ENCODE data around the gene BOLA3. TPM values are rescaled to one million over a fixed set of nuclear protein-coding genes. Genes with fewer than 3 reads are reported as not detected.
A peak's percentile ranks its signal among the peaks of the same experiment; 100 is the strongest.

The BOLA3 gene
- total RNA-seq, 3 donors from 2014 or later (not counting 1 experiment from before 2014, with no cell fraction given) = 8.1 to 13.8 (median 11.9) TPM

GRCh38 chr2:74138600-74139323 is 8.9 kb downstream of the BOLA3 start:
- no peaks in the 10 kb centered on the region for H3K9me3 ChIP-seq (ENCODE audit: control insufficient read depth, insufficient read depth, low read length)
- H3K4me1 ChIP-seq (ENCODE audit: control insufficient read depth, insufficient read depth, low read length) = no peaks in the 10 kb centered on the region
- no peak for TF ChIP-seq CTCF (IDR thresholded peaks at IDR 0.05)
- H3K4me3 Mint-ChIP-seq = no peak overlapping the region
- 95% methylated on average over 19 of the region's 19 CpGs for WGBS (ENCODE audit: insufficient coverage)
- ATAC-seq = no peak
- H3K9me3 Mint-ChIP-seq = no peaks in the 10 kb centered on the region
- intact Hi-C loops (cut with micrococcal nuclease) = no loop called here
- DNase-seq = no peak
- peaks cover 6% of the 10 kb centered on the region in 2 donors for H3K4me1 Mint-ChIP-seq
- no peak overlapping the region for H3K4me3 ChIP-seq (ENCODE audit: low read length)
- peaks cover 1% of the 10 kb centered on the region for H3K36me3 ChIP-seq (ENCODE audit: control insufficient read depth, insufficient read depth, low read length)
- H3K36me3 Mint-ChIP-seq = no peaks in the 10 kb centered on the region
- no peak overlapping the region for H3K27ac ChIP-seq (ENCODE audit: low read length)
- H3K27me3 Mint-ChIP-seq (ENCODE audit: low read depth in 2 of 2) = no peaks in the 10 kb centered on the region
- H3K27me3 ChIP-seq (ENCODE audit: control insufficient read depth, insufficient read depth, low read length) = no peaks in the 10 kb centered on the region
- peak overlapping the region in 1 of 2 donors; percentile 11 for H3K27ac Mint-ChIP-seq

- Mint-ChIP-seq H3K4me1 (peaks cover 6% of the 10 kb centered on the region in 2 donors), H3K4me3 (no peak overlapping the region), H3K36me3 (no peaks in the 10 kb centered on the region), H3K27me3 (ENCODE audit: low read depth in 2 of 2) (no peaks in the 10 kb centered on the region), H3K27ac (no peak overlapping the region), H3K9me3 (no peaks in the 10 kb centered on the region)
- DNase-seq (no peak), ATAC-seq (no peak)
- WGBS (ENCODE audit: insufficient coverage) = 79% methylated on average over 11 of the region's 11 CpGs
- H3K36me3 ChIP-seq (ENCODE audit: control insufficient read depth, insufficient read depth, low read length) = peaks cover 1% of the 10 kb centered on the region
- no peaks in the 10 kb centered on the region for H3K27me3 ChIP-seq (ENCODE audit: control insufficient read depth, insufficient read depth, low read length)
- H3K4me1 ChIP-seq (ENCODE audit: control insufficient read depth, insufficient read depth, low read length) = no peaks in the 10 kb centered on the region
- no peaks in the 10 kb centered on the region for H3K9me3 ChIP-seq (ENCODE audit: control insufficient read depth, insufficient read depth, low read length)
- no peak for TF ChIP-seq CTCF (IDR thresholded peaks at IDR 0.05)
- no peak overlapping the region for H3K27ac ChIP-seq (ENCODE audit: low read length)
- no peak overlapping the region for H3K4me3 ChIP-seq (ENCODE audit: low read length)
- intact Hi-C loops (cut with micrococcal nuclease) = no loop called here
Observed at GRCh38 chr2:74137651-74138599, 9.8 kb downstream of the BOLA3 start.

GRCh38 chr2:74131901-74132300 is 15.8 kb downstream of the BOLA3 start:
- TF ChIP-seq CTCF (IDR thresholded peaks at IDR 0.05) = no peak

More at GRCh38 chr2:74131901-74132300, 15.8 kb downstream of the BOLA3 start:
- Histone ChIP-seq H3K9me3 (ENCODE audit: control insufficient read depth, insufficient read depth, low read length) (no peaks in the 10 kb centered on the region), H3K36me3 (ENCODE audit: control insufficient read depth, insufficient read depth, low read length) (peaks cover 1% of the 10 kb centered on the region), H3K4me3 (ENCODE audit: low read length) (no peak overlapping the region), H3K4me1 (ENCODE audit: control insufficient read depth, insufficient read depth, low read length) (no peaks in the 10 kb centered on the region), H3K27me3 (ENCODE audit: control insufficient read depth, insufficient read depth, low read length) (peaks cover 2% of the 10 kb centered on the region), H3K27ac (ENCODE audit: low read length) (no peak overlapping the region)
- no peak for ATAC-seq
- no peak for DNase-seq
- Mint-ChIP-seq H3K4me1 (no peaks in the 10 kb centered on the region), H3K27me3 (ENCODE audit: low read depth in 2 of 2) (peaks cover 15 to 27% of the 10 kb centered on the region in 2 donors), H3K36me3 (no peaks in the 10 kb centered on the region), H3K27ac (no peak overlapping the region), H3K4me3 (no peak overlapping the region), H3K9me3 (no peaks in the 10 kb centered on the region)
- intact Hi-C loops (cut with micrococcal nuclease) = no loop called here
- WGBS (ENCODE audit: insufficient coverage) = 70% methylated on average over 5 of the region's 5 CpGs

All from natural killer cell (primary cell).